Measurements from ENCODE around the gene SLC26A11. TPM values are rescaled to one million over a fixed set of nuclear protein-coding genes. Genes with fewer than 3 reads are reported as not detected.
A peak's percentile ranks its signal among the peaks of the same experiment; 100 is the strongest.

The SLC26A11 gene
- total RNA-seq, 1 experiment from 2014 or later = 26.5 TPM

DNA sequence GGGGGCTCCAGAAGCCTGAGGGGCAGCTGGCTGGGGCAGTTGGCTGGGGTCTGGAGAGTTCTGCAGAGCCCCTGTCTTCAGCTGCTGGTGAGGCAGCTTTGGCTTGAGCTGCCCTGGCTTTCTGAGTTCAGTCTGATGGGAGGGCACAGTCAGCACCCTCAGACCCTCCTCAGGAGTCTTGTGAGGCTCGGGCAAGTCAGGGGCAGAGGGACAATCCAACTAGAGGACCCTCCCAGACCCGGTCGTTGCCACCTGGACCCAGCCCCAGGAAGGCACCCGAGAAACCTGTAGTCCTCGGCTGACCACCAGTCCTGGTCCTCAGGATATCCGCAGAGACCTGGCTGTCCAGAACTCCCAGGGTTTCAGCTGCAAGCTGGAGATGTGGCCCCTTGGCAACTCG is 48.5 kb upstream of the SLC26A11 start:
- Histone ChIP-seq H3K4me2 (ENCODE audit: insufficient read depth, insufficient read length, low read length) (no peak overlapping the region), H3K27ac (ENCODE audit: insufficient read length, low read depth, low read length) (no peak overlapping the region), H3K14ac (ENCODE audit: insufficient read depth, low read length) (no peak overlapping the region), H3K4me1 (ENCODE audit: insufficient read depth, low read length) (no peaks in the 10 kb centered on the region), H4K91ac (ENCODE audit: insufficient read length, low read depth, low read length) (no peak overlapping the region), H2AK5ac (ENCODE audit: insufficient read length, low read length) (no peak overlapping the region), H3K4ac (ENCODE audit: low read depth, low read length) (no peak overlapping the region), H3K9me3 (ENCODE audit: control insufficient read depth, low read depth, low read length) (no peaks in the 10 kb centered on the region), H3K79me2 (ENCODE audit: insufficient read depth, low read length) (no peaks in the 10 kb centered on the region), H3K18ac (ENCODE audit: insufficient read length, low read depth, low read length) (no peak overlapping the region), H3K27me3 (ENCODE audit: insufficient read depth, low read length) (no peaks in the 10 kb centered on the region), H2BK12ac (ENCODE audit: insufficient read length, low read depth, low read length) (no peak overlapping the region), H2AFZ (ENCODE audit: low read length) (no peak overlapping the region), H2BK20ac (ENCODE audit: low read depth, low read length, poor library complexity, severe bottlenecking) (no peak overlapping the region), H2BK120ac (ENCODE audit: low read depth, low read length, poor library complexity, severe bottlenecking) (no peak overlapping the region), H3K23me2 (ENCODE audit: insufficient read length, low read depth, low read length, poor library complexity, severe bottlenecking) (no peaks in the 10 kb centered on the region), H3K79me1 (ENCODE audit: insufficient read depth, low read depth, low read length, poor library complexity, severe bottlenecking) (no peaks in the 10 kb centered on the region), H2BK5ac (ENCODE audit: insufficient read length, low read length) (no peak overlapping the region), H4K5ac (ENCODE audit: insufficient read length, low read depth, low read length) (no peak overlapping the region), H2BK15ac (ENCODE audit: low read depth, low read length) (no peak overlapping the region), H3K23ac (ENCODE audit: insufficient read length, low read depth, low read length) (no peak overlapping the region), H3K56ac (ENCODE audit: insufficient read length, low read depth, low read length) (no peak overlapping the region), H3K9ac (ENCODE audit: extremely low read depth, insufficient read length, low read length) (no peak overlapping the region), H3T11ph (ENCODE audit: low read length) (no peak overlapping the region), H4K20me1 (ENCODE audit: control insufficient read depth, insufficient read depth, insufficient read length) (no peaks in the 10 kb centered on the region), H4K8ac (replicated peaks; ENCODE audit: insufficient read length, low read depth, low read length) (no peak overlapping the region)
- Mint-ChIP-seq H3K9me3 (no peaks in the 10 kb centered on the region; a peak in 1 of 5 replicates), H3K27me3 (ENCODE audit: low read depth) (peaks cover 26% of the 10 kb centered on the region), H3K36me3 (ENCODE audit: insufficient read depth in 1 of 3, low read depth in 3 of 3) (no peaks in the 10 kb centered on the region; a peak in 1 of 7 replicates), H3K4me3 (no peak overlapping the region), H3K4me1 (peaks cover 11 to 25% of the 10 kb centered on the region in 2 experiments), H3K27ac (no peak overlapping the region)
- TF ChIP-seq, protein P1, sequence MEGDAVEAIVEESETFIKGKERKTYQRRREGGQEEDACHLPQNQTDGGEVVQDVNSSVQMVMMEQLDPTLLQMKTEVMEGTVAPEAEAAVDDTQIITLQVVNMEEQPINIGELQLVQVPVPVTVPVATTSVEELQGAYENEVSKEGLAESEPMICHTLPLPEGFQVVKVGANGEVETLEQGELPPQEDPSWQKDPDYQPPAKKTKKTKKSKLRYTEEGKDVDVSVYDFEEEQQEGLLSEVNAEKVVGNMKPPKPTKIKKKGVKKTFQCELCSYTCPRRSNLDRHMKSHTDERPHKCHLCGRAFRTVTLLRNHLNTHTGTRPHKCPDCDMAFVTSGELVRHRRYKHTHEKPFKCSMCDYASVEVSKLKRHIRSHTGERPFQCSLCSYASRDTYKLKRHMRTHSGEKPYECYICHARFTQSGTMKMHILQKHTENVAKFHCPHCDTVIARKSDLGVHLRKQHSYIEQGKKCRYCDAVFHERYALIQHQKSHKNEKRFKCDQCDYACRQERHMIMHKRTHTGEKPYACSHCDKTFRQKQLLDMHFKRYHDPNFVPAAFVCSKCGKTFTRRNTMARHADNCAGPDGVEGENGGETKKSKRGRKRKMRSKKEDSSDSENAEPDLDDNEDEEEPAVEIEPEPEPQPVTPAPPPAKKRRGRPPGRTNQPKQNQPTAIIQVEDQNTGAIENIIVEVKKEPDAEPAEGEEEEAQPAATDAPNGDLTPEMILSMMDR (conservative IDR thresholded peaks at IDR 0.05) = no peak
- DNase-seq = peak; percentile 25
- WGBS (ENCODE audit: extremely low coverage, insufficient read length, low lambda C conversion rate) = no CpG with 5 or more reads among the region's 7 CpGs
